K562 (cell line): ENCODE results near the gene HPSE2. TPM values are rescaled to one million over a fixed set of nuclear protein-coding genes. Genes with fewer than 3 reads are reported as not detected.

Experiments
- ATAC-seq: fragments of 200-7000 bp; cut with Tn5 transposase; 3 replicates; pipeline ENCODE4 v1.9.1; 2020; ENCODE audit warnings: moderate library complexity
- BruUV-seq: library from RNA; stranded (reverse); fragments of 400-500 nt; replicated peaks from 2 replicates; lab custom pipeline; 2021; lab: Mats Ljungman, UMichigan
- CTCF ChIA-PET: fragments of 300-600 bp; formaldehyde crosslinking; extraction: SDS; loops from one replicate; lab custom pipeline; 2021; ENCODE audit warnings: low intra/inter-chr PET ratio; lab: Yijun Ruan, JAX
- POLR2A ChIA-PET: fragments of 300-600, 350-650 bp; sonication (Branson Sonifier 250); formaldehyde crosslinking; extraction: SDS; loops from one replicate; lab custom pipeline; 2021; ENCODE audit warnings: antibody characterized with exemption, inconsistent platforms; lab: Yijun Ruan, JAX
- DNase-seq, 4 experiments: peaks; one replicate each; pipeline versions ENCODE4 v3.0.0 to v3.0.0-alpha.2; 2011 to 2018; ENCODE audit warnings: low spot score in 3 of 4, mixed read lengths in 3 of 4; ENCODE audit errors: extremely low read depth in 1 of 4
- FAIRE-seq: peaks from 2 replicates; lab custom pipeline; 2011; peaks lifted over from hg19 to GRCh38; lab: Jason Lieb, UNC
- H2AFZ ChIP-seq: 2 replicates; pipeline ENCODE4 v1.6.0; 2011; ENCODE audit warnings: low read depth, low read length, control low read depth, inconsistent platforms
- H3K27ac ChIP-seq: fragments of 200-600 bp; 3 replicates; pipeline ENCODE4 v1.8.0; 2011; ENCODE audit warnings: low read depth, mild to moderate bottlenecking, control low read depth, inconsistent platforms, low read length, moderate library complexity, mixed read lengths; ENCODE audit errors: extremely low read depth
- H3K27me3 ChIP-seq, 2 experiments: fragments of 300-600 bp in 1 of 2; 2 replicates in 1 of 2; 3 replicates in 1 of 2; pipeline versions ENCODE4 v1.6.0 to v1.8.0; 2011; ENCODE audit warnings: inconsistent platforms in 2 of 2, low read length in 2 of 2, mild to moderate bottlenecking in 1 of 2, mixed read lengths in 1 of 2, moderate library complexity in 1 of 2; ENCODE audit not compliant: control insufficient read depth in 2 of 2, insufficient read depth in 2 of 2
- H3K36me3 ChIP-seq: fragments of 300-600 bp; 3 replicates; pipeline ENCODE4 v1.8.0; 2011; ENCODE audit warnings: mild to moderate bottlenecking, low read length, inconsistent platforms; ENCODE audit not compliant: control insufficient read depth, insufficient read depth
- H3K4me1 ChIP-seq, 2 experiments: fragments of 200-600 bp in 1 of 2; replicated peaks in 1 of 2; 2 replicates in 1 of 2; 3 replicates in 1 of 2; pipeline versions ENCODE4 v1.5.1 to v1.8.0; 2011; ENCODE audit warnings: inconsistent platforms in 2 of 2, low read length in 2 of 2, mild to moderate bottlenecking in 1 of 2, mixed read lengths in 1 of 2, moderate library complexity in 1 of 2; ENCODE audit not compliant: control insufficient read depth in 2 of 2, insufficient read depth in 2 of 2
- H3K4me2 ChIP-seq: 2 replicates; pipeline ENCODE4 v1.6.1; 2011; ENCODE audit warnings: low read length, control low read depth, inconsistent platforms, mixed read lengths; ENCODE audit not compliant: insufficient read depth
- H3K4me3 ChIP-seq: fragments of 200-600 bp; sonication (generic), shearing (Covaris generic); 2 replicates; pipeline ENCODE4 v1.5.1; 2016; ENCODE audit warnings: control low read depth, inconsistent platforms
- H3K79me2 ChIP-seq: fragments of 200-600 bp; 3 replicates; pipeline ENCODE4 v1.8.0; 2011; ENCODE audit warnings: low read length, inconsistent platforms; ENCODE audit not compliant: control insufficient read depth, insufficient read depth
- H3K9ac ChIP-seq, 2 experiments: 2 replicates each; pipeline versions ENCODE4 v1.6.0 to v1.6.1; 2011; ENCODE audit warnings: low read depth in 2 of 2, low read length in 2 of 2, control low read depth in 1 of 2, inconsistent platforms in 1 of 2, mild to moderate bottlenecking in 1 of 2, mixed read lengths in 1 of 2; ENCODE audit not compliant: insufficient read depth in 1 of 2
- H3K9me1 ChIP-seq: one replicate; pipeline ENCODE4 v1.6.0; 2011; ENCODE audit warnings: inconsistent platforms, mild to moderate bottlenecking, low read length, moderate library complexity; ENCODE audit not compliant: control insufficient read depth, insufficient read depth
- H3K9me3 ChIP-seq: replicated peaks from 2 replicates; pipeline ENCODE4 v1.5.1; 2011; ENCODE audit warnings: low read depth, low read length, inconsistent platforms; ENCODE audit not compliant: control insufficient read depth, insufficient read depth
- H4K20me1 ChIP-seq: replicated peaks from 2 replicates; pipeline ENCODE4 v1.6.1; 2011; ENCODE audit warnings: low read length, inconsistent platforms, mixed read lengths; ENCODE audit not compliant: control insufficient read depth, insufficient read depth
- COPS2 ChIP-seq: fragments of 450-650 bp; conservative IDR thresholded peaks from 2 replicates; pipeline ENCODE4 v1.6.1; 2016; ENCODE audit warnings: mild to moderate bottlenecking, moderate library complexity
- IRF1 ChIP-seq: sonication (generic); formaldehyde crosslinking; IDR thresholded peaks from 2 replicates; pipeline ENCODE4 v1.8.0; 2022; ENCODE audit warnings: missing genetic modification reagents, mild to moderate bottlenecking, borderline replicate concordance
- MCM7 ChIP-seq, 2 experiments: fragments of 450-650 bp; IDR thresholded peaks; 2 replicates each; pipeline ENCODE4 v1.6.1; 2016 to 2018
- MYNN ChIP-seq, 2 experiments: sonication (generic); formaldehyde crosslinking in 1 of 2; IDR thresholded peaks; 2 replicates each; pipeline versions ENCODE4 v1.5.0 to v1.6.1; 2016 to 2020; ENCODE audit warnings: antibody characterized with exemption in 1 of 2, missing genetic modification reagents in 1 of 2
- NELFE ChIP-seq: IDR thresholded peaks from 2 replicates; pipeline ENCODE4 v1.6.1; 2011; ENCODE audit warnings: mild to moderate bottlenecking; ENCODE audit not compliant: insufficient read depth, insufficient read length
- RFX7 ChIP-seq: fragments of 250-450 bp; sonication (Bioruptor Pico); IDR thresholded peaks from 2 replicates; pipeline ENCODE4 v1.5.1; 2021; ENCODE audit warnings: mild to moderate bottlenecking
- SRSF3 ChIP-seq: fragments of 200-400 bp; formaldehyde crosslinking; IDR thresholded peaks from 2 replicates; pipeline ENCODE4 v1.6.1; 2016; ENCODE audit warnings: mild to moderate bottlenecking, low read length, moderate library complexity; ENCODE audit not compliant: insufficient read depth
- ZNF639 ChIP-seq, 2 experiments: fragments of 200-800 bp in 1 of 2; sonication (Bioruptor generic) in 1 of 2; sonication (generic) in 1 of 2; formaldehyde crosslinking in 1 of 2; IDR thresholded peaks in 1 of 2; conservative IDR thresholded peaks in 1 of 2; 2 replicates each; pipeline versions ENCODE4 v1.5.0 to v1.6.1; 2016 to 2020; ENCODE audit warnings: missing compliant biosample characterization in 1 of 2, missing genetic modification characterization in 1 of 2, missing genetic modification reagents in 1 of 2
- WGBS: fragments of 100-300 bp; shearing (Covaris generic); methylation state at CpG from one replicate; pipeline ENCODE4 v1.1.6; 2016; ENCODE audit warnings: low coverage, mixed read lengths; ENCODE audit not compliant: insufficient coverage; ENCODE audit errors: missing lambda C conversion rate; 5-methylcytosine and 5-hydroxymethylcytosine counted together
- in situ Hi-C: fragments of 300-500 bp; cut with MboI; formaldehyde crosslinking; loops from 4 replicates; pipeline ENCODE4 v1.15.0; 2018; ENCODE audit warnings: inconsistent platforms, mixed read lengths
- intact Hi-C: fragments of 100-400 bp; cut with micrococcal nuclease; formaldehyde crosslinking; loops from 2 replicates; pipeline ENCODE4 v1.14.2; 2022
- polyA plus RNA-seq, 8 experiments: library from polyadenylated mRNA; depleted of rRNA in 4 of 8; stranded (reverse) in 5 of 8; unstranded in 3 of 8; fragments of >200 nt; fragmentation: Nextera tagmentation in 2 of 8; fragmentation: Illumina TruSeq in 1 of 8; extraction: Ambion mirVana in 2 of 8; extraction: Trizol in 1 of 8; gene quantifications; 2 replicates each; pipeline versions ENCODE4 v1.2.1 to v1.2.3, GENCODE V29; 2011 to 2014; ENCODE audit warnings: inconsistent platforms in 1 of 8, missing spikeins in 1 of 8
- total RNA-seq, 7 experiments: library from RNA; depleted of rRNA in 6 of 7; stranded (reverse); fragments of >200 nt in 6 of 7; fragmentation: Illumina TruSeq in 2 of 7; extraction: Trizol in 2 of 7; gene quantifications; 2 replicates each; pipeline versions ENCODE4 v1.2.1 to v1.2.3, GENCODE V29; 2011 to 2021; ENCODE audit warnings: low replicate concordance in 1 of 7

The HPSE2 gene
- total and polyA plus RNA-seq, 9 of the 15 experiments (the other 6 are each of a cell fraction or from before 2014, with no cell fraction given), result 0.03 to 0.10 (median 0.04) TPM; not detected in 2

- POLR2A ChIA-PET, result no interaction called here
- DNase-seq (no peak), ATAC-seq (no peak), FAIRE-seq (no peak)
- H3K9me3 ChIP-seq, result no peaks in the 10 kb centered on the region
- no TSS peak for BruUV-seq
- no peak overlapping the region for H3K27ac ChIP-seq
- H3K9me1 ChIP-seq, result no peaks in the 10 kb centered on the region
- CTCF ChIA-PET, result no interaction called here
- H3K4me3 ChIP-seq, result no peak overlapping the region
- no peak for TF ChIP-seq MYNN (IDR thresholded peaks at IDR 0.05)
- TF ChIP-seq MYNN (CRISPR knock-in tag; IDR thresholded peaks at IDR 0.05), result no peak
- TF ChIP-seq MCM7 (IDR thresholded peaks at IDR 0.05), result no peak
- no peak for TF ChIP-seq COPS2
- no peak for TF ChIP-seq RFX7
- no peaks in the 10 kb centered on the region for H3K79me2 ChIP-seq
- WGBS, result 0% methylated on average over 5 of the region's 5 CpGs
- in situ Hi-C loops, result no loop called here
- no peaks in the 10 kb centered on the region for H4K20me1 ChIP-seq
- intact Hi-C loops, result no loop called here
- no peak overlapping the region for H3K9ac ChIP-seq
- no peaks in the 10 kb centered on the region for H3K27me3 ChIP-seq
- no peak overlapping the region for H3K4me2 ChIP-seq
- no peaks in the 10 kb centered on the region for H3K4me1 ChIP-seq
- no peaks in the 10 kb centered on the region for H3K36me3 ChIP-seq
- H2AFZ ChIP-seq, result no peak overlapping the region
Measured at GRCh38 chr10:98572594-98572993, 663.1 kb downstream of the HPSE2 start.

GRCh38 chr10:98570834-98571233, 664.8 kb downstream of the HPSE2 start:
- ChIA-PET CTCF (no interaction called here), POLR2A (no interaction called here)
- Histone ChIP-seq H3K9me3 (no peaks in the 10 kb centered on the region), H3K4me1 (no peaks in the 10 kb centered on the region), H3K27ac (no peak overlapping the region), H3K9me1 (no peaks in the 10 kb centered on the region), H3K4me3 (no peak overlapping the region), H2AFZ (no peak overlapping the region), H3K36me3 (no peaks in the 10 kb centered on the region), H3K9ac (no peak overlapping the region), H3K27me3 (no peaks in the 10 kb centered on the region), H3K4me2 (no peak overlapping the region), H3K79me2 (no peaks in the 10 kb centered on the region), H4K20me1 (no peaks in the 10 kb centered on the region)
- DNase-seq, result no peak
- no peak for ATAC-seq
- TF ChIP-seq ZNF639 (CRISPR knock-in tag; conservative IDR thresholded peaks at IDR 0.05 in 1 of 2, IDR thresholded peaks at IDR 0.05 in 1 of 2), result no peak
- no peak for TF ChIP-seq IRF1 (CRISPR knock-in tag)
- no peak for TF ChIP-seq SRSF3
- no peak for TF ChIP-seq NELFE
- in situ Hi-C loops, result no loop called here
- 3% methylated on average over 5 of the region's 5 CpGs for WGBS
- intact Hi-C loops, result no loop called here
- no TSS peak for BruUV-seq
- no peak for FAIRE-seq
